ENCODE results near the gene CRB2. TPM values are rescaled to one million over a fixed set of nuclear protein-coding genes. Genes with fewer than 3 reads are reported as not detected.

The CRB2 gene
- total RNA-seq, 4 donors from 2014 or later = 0.06 to 0.13 TPM; not detected in 2

GRCh38 chr9:123335193-123335985, 20.6 kb upstream of the CRB2 start:
- peaks cover 14 to 32% (median 25%) of the 10 kb centered on the region in 4 donors for H3K4me1 ChIP-seq
- no peak overlapping the region for H3K4me3 ChIP-seq
- WGBS = 28% methylated on average over 9 of the region's 9 CpGs
- no peaks in the 10 kb centered on the region for H3K9me3 ChIP-seq
- TF ChIP-seq EP300 (IDR thresholded peaks at IDR 0.05) (no peak), CTCF (IDR thresholded peaks at IDR 0.05) (no peak), POLR2AphosphoS5 (IDR thresholded peaks at IDR 0.05) (no peak), POLR2A (IDR thresholded peaks at IDR 0.05; ENCODE audit: low read depth) (no peak)
- no peak for DNase-seq (ENCODE audit: extremely low spot score)
- intact Hi-C loops (cut with DNase I) = no loop called here
- no peaks in the 10 kb centered on the region for H3K36me3 ChIP-seq
- no peaks in the 10 kb centered on the region for H3K27me3 ChIP-seq
- H3K27ac ChIP-seq (replicated peaks in 1 of 4) = no peak overlapping the region

- Histone ChIP-seq H3K36me3 (no peaks in the 10 kb centered on the region), H3K27me3 (no peaks in the 10 kb centered on the region), H3K9me3 (no peaks in the 10 kb centered on the region), H3K4me3 (no peak overlapping the region), H3K27ac (replicated peaks in 1 of 4) (no peak overlapping the region), H3K4me1 (peaks cover 16 to 35% (median 27%) of the 10 kb centered on the region in 4 donors)
- TF ChIP-seq EP300 (IDR thresholded peaks at IDR 0.05) = no peak
- no peak for TF ChIP-seq POLR2AphosphoS5 (IDR thresholded peaks at IDR 0.05)
- TF ChIP-seq CTCF (IDR thresholded peaks at IDR 0.05) = no peak
- TF ChIP-seq POLR2A (IDR thresholded peaks at IDR 0.05; ENCODE audit: low read depth) = no peak
- no peak for DNase-seq (ENCODE audit: extremely low spot score)
- intact Hi-C loops (cut with DNase I) = no loop called here
- WGBS = 65% methylated on average over 6 of the region's 6 CpGs
Measured at GRCh38 chr9:123335986-123336329, 20.0 kb upstream of the CRB2 start.

- DNase-seq (ENCODE audit: extremely low spot score) = no peak
- H3K9me3 ChIP-seq = no peaks in the 10 kb centered on the region
- 93% methylated on average over 3 of the region's 3 CpGs for WGBS
- intact Hi-C loops (cut with DNase I) = no loop called here
- TF ChIP-seq POLR2AphosphoS5 (IDR thresholded peaks at IDR 0.05) = no peak
- no peak for TF ChIP-seq CTCF (IDR thresholded peaks at IDR 0.05)
- no peak for TF ChIP-seq POLR2A (IDR thresholded peaks at IDR 0.05; ENCODE audit: low read depth)
- no peak for TF ChIP-seq EP300 (IDR thresholded peaks at IDR 0.05)
- H3K36me3 ChIP-seq = no peaks in the 10 kb centered on the region
- no peak overlapping the region for H3K4me3 ChIP-seq
- H3K4me1 ChIP-seq = peaks cover 16 to 35% (median 27%) of the 10 kb centered on the region in 4 donors
- no peaks in the 10 kb centered on the region for H3K27me3 ChIP-seq
- no peak overlapping the region for H3K27ac ChIP-seq (replicated peaks in 1 of 4)
Measured at GRCh38 chr9:123336449-123336848, 19.5 kb upstream of the CRB2 start.

DNA sequence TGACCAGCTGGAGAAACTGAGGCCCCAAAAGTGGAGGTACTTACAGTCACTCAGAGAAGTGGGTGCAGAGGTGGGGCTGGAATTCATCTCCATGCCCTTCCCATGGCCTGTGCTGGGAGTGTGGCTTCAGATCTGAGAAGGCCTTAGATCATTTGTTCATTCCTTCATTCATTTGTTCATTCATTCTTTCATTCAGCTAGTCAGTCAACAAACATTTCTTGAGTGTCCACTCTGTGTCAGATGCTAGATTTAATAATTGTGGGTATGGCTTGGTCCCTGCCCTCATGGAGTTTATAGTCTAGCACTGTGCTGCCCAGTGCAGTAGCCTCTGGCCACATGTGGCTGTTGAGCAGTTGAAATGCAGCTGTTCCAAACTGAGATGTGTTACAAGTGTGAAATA, 19.0 kb upstream of the CRB2 start:
- TF ChIP-seq POLR2AphosphoS5 (IDR thresholded peaks at IDR 0.05) = no peak
- no peak for DNase-seq (ENCODE audit: extremely low spot score)
- no peak overlapping the region for H3K4me3 ChIP-seq
- H3K36me3 ChIP-seq = no peaks in the 10 kb centered on the region
- H3K9me3 ChIP-seq = no peaks in the 10 kb centered on the region
- intact Hi-C loops (cut with DNase I) = no loop called here
- H3K27me3 ChIP-seq = no peaks in the 10 kb centered on the region
- peaks cover 16 to 35% (median 27%) of the 10 kb centered on the region in 4 donors for H3K4me1 ChIP-seq
- H3K27ac ChIP-seq (replicated peaks in 1 of 4) = no peak overlapping the region

DNA sequence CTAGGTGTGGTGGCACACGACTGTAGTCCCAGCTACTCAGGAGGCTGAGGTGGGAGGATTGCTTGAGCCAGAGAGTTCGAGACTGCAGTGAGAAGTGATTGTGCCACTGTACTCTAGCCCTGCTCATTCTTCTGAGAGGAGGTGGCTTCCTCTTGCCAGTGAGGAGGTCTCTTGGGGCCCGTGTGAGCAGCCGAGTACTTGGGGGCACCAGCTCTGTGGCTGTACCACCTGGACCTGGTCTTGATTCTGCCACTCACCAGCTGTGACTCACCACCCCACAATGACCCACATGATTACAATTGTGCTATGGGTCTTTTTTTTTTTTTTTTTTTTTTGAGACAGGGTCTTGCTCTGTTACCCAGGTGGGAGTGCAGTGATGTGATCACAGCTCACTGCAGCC, 18.0 kb upstream of the CRB2 start:
- 83% methylated on average over 4 of the region's 4 CpGs for WGBS
- H3K9me3 ChIP-seq = no peaks in the 10 kb centered on the region
- no peak overlapping the region for H3K4me3 ChIP-seq
- no peak for DNase-seq (ENCODE audit: extremely low spot score)
- H3K4me1 ChIP-seq = peaks cover 16 to 35% (median 27%) of the 10 kb centered on the region in 4 donors
- no peaks in the 10 kb centered on the region for H3K36me3 ChIP-seq
- no peak overlapping the region for H3K27ac ChIP-seq (replicated peaks in 1 of 4)
- intact Hi-C loops (cut with DNase I) = no loop called here
- TF ChIP-seq CTCF (IDR thresholded peaks at IDR 0.05) (no peak), POLR2AphosphoS5 (IDR thresholded peaks at IDR 0.05) (no peak), EP300 (IDR thresholded peaks at IDR 0.05) (no peak), POLR2A (IDR thresholded peaks at IDR 0.05; ENCODE audit: low read depth) (no peak)
- H3K27me3 ChIP-seq = no peaks in the 10 kb centered on the region
